Thymus (tissue), 11 donors: ENCODE measurements around the gene SUCLG2. TPM values are rescaled to one million over a fixed set of nuclear protein-coding genes. Genes with fewer than 3 reads are reported as not detected.

ENCODE experiments used
- DNase-seq, 9 donors: peaks; one replicate each; pipeline ENCODE4 v3.0.0-alpha.2; 2013; ENCODE audit warnings: low spot score in 9 of 9, low read depth in 6 of 9, missing footprints in 1 of 9
- H3K27ac ChIP-seq, 2 donors: one replicate each; pipeline ENCODE4 v1.5.1; 2013; ENCODE audit warnings: control low read depth in 1 of 2, low read depth in 1 of 2, low read length in 1 of 2, mild to moderate bottlenecking in 1 of 2, moderate library complexity in 1 of 2
- H3K27me3 ChIP-seq, 2 donors: one replicate each; pipeline ENCODE4 v1.5.1; 2013; ENCODE audit warnings: low read length in 1 of 2; ENCODE audit not compliant: control insufficient read depth in 2 of 2, insufficient read depth in 1 of 2
- H3K36me3 ChIP-seq, 2 donors: one replicate each; pipeline ENCODE4 v1.5.1; 2013; ENCODE audit warnings: low read length in 1 of 2, mild to moderate bottlenecking in 1 of 2, moderate library complexity in 1 of 2; ENCODE audit not compliant: control insufficient read depth in 2 of 2, insufficient read depth in 2 of 2
- H3K4me1 ChIP-seq, 2 donors: one replicate each; pipeline ENCODE4 v1.5.1; 2013; ENCODE audit warnings: low read length in 2 of 2; ENCODE audit not compliant: control insufficient read depth in 2 of 2, insufficient read depth in 2 of 2
- H3K4me3 ChIP-seq, 2 donors: one replicate each; pipeline ENCODE4 v1.5.1; 2013; ENCODE audit warnings: low read length in 2 of 2, control low read depth in 1 of 2, mild to moderate bottlenecking in 1 of 2
- H3K9me3 ChIP-seq, 2 donors: one replicate each; pipeline ENCODE4 v1.5.1; 2013; ENCODE audit warnings: low read length in 1 of 2, mild to moderate bottlenecking in 1 of 2; ENCODE audit not compliant: control insufficient read depth in 2 of 2, insufficient read depth in 1 of 2
- WGBS: extraction: QIAGEN DNeasy Blood & Tissue Kit; methylation state at CpG from one replicate; pipeline ENCODE4 v1.1.7; 2013; 5-methylcytosine and 5-hydroxymethylcytosine counted together
- polyA plus RNA-seq: library from polyadenylated mRNA; stranded (reverse); fragments of 200-250 nt; gene quantifications from one replicate; pipeline ENCODE4 v1.2.3, GENCODE V29; 2013
- total RNA-seq: library from RNA; stranded (reverse); fragments of 120-200 nt; gene quantifications from one replicate; pipeline ENCODE4 v1.2.4, GENCODE V29; 2013
- donor health status: healthy.

SUCLG2 gene
- total and polyA plus RNA-seq, 2 donors: 24.1 to 38.3 TPM

DNA sequence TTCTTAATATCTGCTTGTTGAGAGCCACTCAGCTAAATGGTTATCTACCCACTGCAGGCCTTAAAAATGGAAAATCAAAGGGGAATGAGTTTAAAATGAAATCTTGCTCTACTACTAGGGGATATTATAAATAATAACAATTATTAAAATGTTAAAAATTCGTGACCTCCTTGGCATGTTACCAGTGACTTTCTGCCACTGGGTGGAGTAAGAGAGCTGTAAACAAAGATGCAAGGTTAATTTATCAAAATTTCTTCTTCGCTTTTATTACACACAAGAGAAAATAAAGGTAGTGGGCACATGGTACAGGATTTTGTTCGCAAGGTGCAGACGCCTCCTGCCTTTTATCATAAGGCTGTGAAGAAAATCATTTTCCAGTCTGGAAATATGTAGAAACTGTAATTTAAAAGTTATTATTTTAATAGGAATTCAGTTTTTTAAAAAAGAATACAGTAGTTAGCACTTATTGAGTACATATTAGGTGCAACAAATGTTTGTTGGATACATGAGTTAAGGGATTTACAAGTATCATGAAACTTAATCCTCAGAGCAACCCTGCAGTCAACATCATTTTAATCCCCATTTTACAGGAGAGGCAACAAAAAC is 272.6 kb downstream of the SUCLG2 start:
- peak in 2 of 9 donors; percentile 24 to 29 for DNase-seq
- 59% methylated on average over 4 of the region's 4 CpGs for WGBS
- no peaks in the 10 kb centered on the region for H3K4me1 ChIP-seq
- H3K27ac ChIP-seq: no peak overlapping the region
- H3K27me3 ChIP-seq: no peaks in the 10 kb centered on the region
- no peak overlapping the region for H3K4me3 ChIP-seq
- H3K9me3 ChIP-seq: peaks cover 0 to 1% of the 10 kb centered on the region in 2 donors
- H3K36me3 ChIP-seq: no peaks in the 10 kb centered on the region

DNA sequence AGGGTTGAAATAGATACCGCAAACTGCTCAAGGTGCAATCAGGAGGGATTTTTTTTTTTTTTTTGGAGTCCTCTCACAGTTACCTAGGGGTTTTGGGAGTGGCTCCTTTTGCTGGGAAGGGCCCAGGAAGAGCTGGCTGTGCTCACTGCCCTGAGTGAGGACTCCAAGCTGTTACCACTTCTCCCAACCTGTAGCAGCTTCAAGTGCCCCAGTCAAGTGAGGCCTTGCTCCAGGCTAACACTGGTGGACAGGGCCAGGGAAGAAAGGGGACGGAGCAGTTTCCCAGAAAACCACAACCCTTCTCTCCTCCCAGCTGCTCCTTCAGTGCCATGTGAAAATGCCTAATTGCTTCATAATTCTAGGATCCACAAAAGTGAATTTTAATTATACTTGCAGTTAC is 274.3 kb downstream of the SUCLG2 start:
- Histone ChIP-seq H3K4me1 (no peaks in the 10 kb centered on the region), H3K27ac (no peak overlapping the region), H3K9me3 (peaks cover 0 to 1% of the 10 kb centered on the region in 2 donors), H3K27me3 (no peaks in the 10 kb centered on the region), H3K36me3 (peaks cover 0 to 2% of the 10 kb centered on the region in 2 donors), H3K4me3 (no peak overlapping the region)
- no peak for DNase-seq
- WGBS: 96% methylated on average over 2 of the region's 2 CpGs

DNA sequence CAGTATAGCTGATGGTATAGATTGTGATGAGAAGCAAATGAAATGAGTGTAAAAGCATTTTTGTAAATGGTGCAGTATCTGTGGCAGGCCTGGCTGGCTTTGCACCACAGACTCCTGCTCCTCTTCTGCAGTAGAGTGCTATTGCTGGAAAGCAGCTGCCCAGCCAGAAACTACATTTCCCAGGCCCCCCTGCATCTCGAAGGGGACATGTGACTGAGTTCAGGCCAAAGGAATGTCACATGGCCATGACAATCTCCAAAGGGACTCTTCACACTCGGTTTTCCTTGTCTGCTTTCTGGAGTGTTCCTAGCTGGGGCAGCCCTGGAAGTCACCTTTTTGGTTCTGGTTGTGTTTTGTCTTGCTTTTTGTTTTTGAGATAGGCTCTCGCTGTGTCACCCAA is 277.1 kb downstream of the SUCLG2 start:
- Histone ChIP-seq H3K27me3 (no peaks in the 10 kb centered on the region), H3K9me3 (peaks cover 0 to 1% of the 10 kb centered on the region in 2 donors), H3K4me3 (no peak overlapping the region), H3K27ac (no peak overlapping the region), H3K4me1 (no peaks in the 10 kb centered on the region), H3K36me3 (peaks cover 0 to 2% of the 10 kb centered on the region in 2 donors)
- no peak for DNase-seq
- WGBS: 97% methylated on average over 3 of the region's 3 CpGs

DNA sequence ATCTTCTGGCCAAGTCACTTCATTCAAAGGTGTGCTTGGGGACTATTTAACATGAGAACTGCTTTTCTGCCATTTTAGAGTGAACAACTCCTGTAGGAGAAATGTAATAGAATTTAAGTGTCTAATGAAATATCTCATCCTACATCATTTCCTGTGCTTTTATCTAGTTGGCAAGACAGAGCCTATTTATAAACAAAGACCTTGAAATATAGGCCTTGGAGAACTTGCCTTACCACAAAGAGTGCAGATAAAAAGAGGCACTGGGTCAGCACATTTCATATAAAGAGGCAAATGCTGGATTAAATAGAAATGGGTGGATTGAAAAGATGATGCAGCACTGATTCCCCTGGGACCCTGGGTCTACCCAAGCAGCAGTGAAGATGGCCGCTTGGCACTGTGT is 278.0 kb downstream of the SUCLG2 start:
- WGBS: 88% methylated on average over 1 of the region's 1 CpG
- DNase-seq: no peak
- Histone ChIP-seq H3K36me3 (peaks cover 0 to 2% of the 10 kb centered on the region in 2 donors), H3K27me3 (no peaks in the 10 kb centered on the region), H3K4me3 (no peak overlapping the region), H3K4me1 (no peaks in the 10 kb centered on the region), H3K9me3 (peaks cover 0 to 1% of the 10 kb centered on the region in 2 donors), H3K27ac (no peak overlapping the region)

DNA sequence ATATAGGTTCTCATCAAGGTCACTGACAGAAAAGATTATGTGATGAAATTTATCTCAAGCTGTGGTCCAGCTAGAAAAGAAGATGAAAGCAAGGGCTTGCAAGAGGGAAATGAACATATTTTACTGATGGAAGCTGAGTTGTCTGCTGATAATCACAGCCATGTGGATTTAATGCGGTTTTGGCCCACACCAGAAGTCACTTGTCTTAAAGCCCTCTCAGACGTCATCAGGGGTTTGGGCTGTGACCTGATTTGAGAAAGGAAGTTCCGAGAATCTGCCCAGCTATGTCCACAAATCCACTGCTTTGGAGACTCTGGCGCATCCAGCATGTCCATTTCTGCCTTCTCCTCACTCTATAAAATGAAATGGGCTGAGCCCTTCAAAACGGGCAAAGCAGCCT is 278.4 kb downstream of the SUCLG2 start:
- H3K4me1 ChIP-seq: no peaks in the 10 kb centered on the region
- 97% methylated on average over 5 of the region's 5 CpGs for WGBS
- DNase-seq: no peak
- peaks cover 0 to 2% of the 10 kb centered on the region in 2 donors for H3K36me3 ChIP-seq
- H3K27ac ChIP-seq: no peak overlapping the region
- no peak overlapping the region for H3K4me3 ChIP-seq
- H3K9me3 ChIP-seq: peaks cover 0 to 1% of the 10 kb centered on the region in 2 donors
- no peaks in the 10 kb centered on the region for H3K27me3 ChIP-seq

DNA sequence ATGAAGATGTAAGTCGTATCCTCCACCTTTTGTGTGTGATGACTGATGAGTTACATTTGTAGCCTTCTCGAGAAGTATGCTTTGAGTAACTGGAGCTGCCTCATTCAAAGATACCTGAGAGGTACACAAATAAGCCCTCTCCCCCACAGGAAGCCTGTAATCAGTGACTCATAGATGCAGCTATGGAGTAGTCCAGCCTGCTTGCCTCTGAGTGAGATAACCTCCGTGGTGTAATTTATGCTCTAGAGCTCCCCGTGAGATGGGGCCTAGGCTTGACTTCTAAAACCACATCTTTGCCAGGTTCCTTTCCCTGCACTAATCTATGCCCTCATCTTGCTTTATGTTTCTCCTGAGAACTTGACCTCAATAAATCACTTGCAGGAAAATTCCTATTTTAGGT is 291.7 kb downstream of the SUCLG2 start:
- Histone ChIP-seq H3K36me3 (no peaks in the 10 kb centered on the region), H3K4me3 (no peak overlapping the region), H3K27ac (no peak overlapping the region), H3K4me1 (no peaks in the 10 kb centered on the region), H3K27me3 (no peaks in the 10 kb centered on the region), H3K9me3 (no peaks in the 10 kb centered on the region)
- DNase-seq: peak in 1 of 9 donors; percentile 24
- WGBS: 31% methylated on average over 4 of the region's 4 CpGs

DNA sequence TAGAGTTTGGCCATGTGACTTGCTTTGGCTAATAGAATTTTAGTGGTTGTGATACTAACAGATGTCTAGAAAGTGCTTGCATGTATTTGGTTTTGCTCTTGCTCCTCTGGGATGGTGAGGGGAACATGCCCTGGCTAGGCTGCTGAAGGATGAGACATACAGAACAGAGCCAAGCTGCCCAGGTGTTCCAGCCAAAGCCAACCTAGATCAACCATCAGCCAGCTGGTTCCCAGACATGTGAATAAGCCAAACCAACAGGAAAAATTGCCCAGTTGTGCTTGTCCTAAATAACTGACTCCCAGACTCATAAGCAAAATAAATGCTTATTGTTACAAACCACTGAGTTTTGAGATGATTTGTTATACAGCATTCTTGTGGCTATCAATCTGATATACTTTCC is 292.6 kb downstream of the SUCLG2 start:
- no peak for DNase-seq
- no peaks in the 10 kb centered on the region for H3K9me3 ChIP-seq
- H3K4me1 ChIP-seq: no peaks in the 10 kb centered on the region
- H3K36me3 ChIP-seq: no peaks in the 10 kb centered on the region
- no peak overlapping the region for H3K4me3 ChIP-seq
- H3K27me3 ChIP-seq: no peaks in the 10 kb centered on the region
- no peak overlapping the region for H3K27ac ChIP-seq

DNA sequence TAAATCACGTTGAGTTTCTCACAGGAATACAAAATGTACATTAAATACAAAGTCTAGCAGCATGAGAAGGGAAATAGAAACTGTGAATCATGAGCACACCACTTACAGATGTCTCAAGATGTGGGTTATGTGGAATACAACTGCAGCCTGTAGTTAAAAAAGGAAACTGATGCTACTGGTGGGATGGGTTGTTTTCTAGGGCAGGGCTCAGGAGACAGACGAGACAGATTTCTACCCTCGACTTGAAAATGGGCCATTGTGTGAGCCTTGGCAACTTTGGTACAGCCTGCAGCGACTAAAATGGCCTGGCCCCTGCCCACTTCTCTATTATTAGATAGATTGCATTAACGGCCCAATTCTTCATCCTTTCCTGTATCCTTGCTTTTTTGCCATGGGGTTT is 293.1 kb downstream of the SUCLG2 start:
- DNase-seq: no peak
- no peak overlapping the region for H3K4me3 ChIP-seq
- no peak overlapping the region for H3K27ac ChIP-seq
- H3K4me1 ChIP-seq: no peaks in the 10 kb centered on the region
- 40% methylated on average over 5 of the region's 5 CpGs for WGBS
- no peaks in the 10 kb centered on the region for H3K36me3 ChIP-seq
- H3K27me3 ChIP-seq: no peaks in the 10 kb centered on the region
- no peaks in the 10 kb centered on the region for H3K9me3 ChIP-seq

DNA sequence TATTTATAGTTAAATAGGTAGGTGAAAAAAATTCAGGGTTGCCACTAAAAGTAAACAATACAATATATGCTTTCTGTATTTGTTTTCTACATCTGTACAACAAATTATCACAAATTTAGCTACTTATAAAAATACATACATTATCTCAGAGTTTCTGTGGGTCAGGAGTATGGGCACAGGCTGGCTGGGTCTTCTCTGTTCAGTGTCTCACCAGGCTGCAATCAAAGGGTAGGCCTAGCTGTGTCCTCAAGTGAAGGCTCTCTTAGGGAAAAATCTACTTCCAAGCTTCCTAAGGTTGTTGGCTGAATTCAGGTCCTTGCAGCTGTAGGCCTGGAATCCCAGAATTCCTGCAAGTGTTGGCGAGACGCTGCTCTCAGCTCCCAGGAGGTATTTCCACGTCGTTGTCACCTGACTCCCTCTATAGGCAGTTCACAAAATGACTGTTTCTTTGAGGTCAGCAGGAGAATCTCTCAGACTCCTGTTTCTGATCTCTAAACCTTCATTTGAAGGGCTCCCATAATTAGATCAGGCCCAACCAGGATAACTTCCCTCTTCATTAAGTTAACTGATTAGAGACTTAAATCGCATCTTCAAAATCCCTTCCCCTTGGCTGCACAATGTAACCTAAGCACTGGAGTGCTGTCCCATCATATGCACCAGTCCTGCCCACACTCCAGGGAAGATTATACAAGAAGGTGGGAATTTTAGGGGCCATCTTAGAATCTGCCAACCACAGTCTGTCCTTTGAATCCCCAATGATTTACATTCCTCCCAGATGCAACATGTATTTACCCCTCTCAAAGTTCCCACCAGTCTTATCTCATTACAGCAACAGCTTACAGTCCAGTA is 296.6 kb downstream of the SUCLG2 start:
- peak in 1 of 9 donors; percentile 18 for DNase-seq
- Histone ChIP-seq H3K4me1 (no peaks in the 10 kb centered on the region), H3K27ac (no peak overlapping the region), H3K4me3 (no peak overlapping the region), H3K36me3 (no peaks in the 10 kb centered on the region), H3K9me3 (no peaks in the 10 kb centered on the region), H3K27me3 (no peaks in the 10 kb centered on the region)
- WGBS: 31% methylated on average over 5 of the region's 5 CpGs
